ENCODE results near the gene EPN2. TPM values are rescaled to one million over a fixed set of nuclear protein-coding genes. Genes with fewer than 3 reads are reported as not detected.

EPN2 gene
- total RNA-seq, 2 experiments from 2014 or later: 20.1 to 20.4 TPM

- Histone ChIP-seq H3K4me1 (ENCODE audit: insufficient read depth, low read length, poor library complexity, severe bottlenecking) (peaks cover 49% of the 10 kb centered on the region), H3K9me2 (ENCODE audit: insufficient read depth, low read length) (no peaks in the 10 kb centered on the region), H3K4me2 (ENCODE audit: low read length) (peak overlapping the region; percentile 55), H3K9me3 (ENCODE audit: low read length) (no peaks in the 10 kb centered on the region), H2AFZ (ENCODE audit: low read length) (no peak overlapping the region), H3K79me2 (ENCODE audit: insufficient read depth, low read depth, low read length) (peaks cover 6% of the 10 kb centered on the region; the same call in 1 of the 2 replicates), H3K4me3 (ENCODE audit: low read depth, low read length, poor library complexity, severe bottlenecking) (peak overlapping the region; percentile 10), H3K36me3 (ENCODE audit: insufficient read depth, low read length) (no peaks in the 10 kb centered on the region), H4K20me1 (ENCODE audit: insufficient read depth, low read length) (no peaks in the 10 kb centered on the region), H3K27ac (ENCODE audit: low read depth, low read length, poor library complexity, severe bottlenecking) (peak overlapping the region; percentile 27)
- intact Hi-C loops (cut with micrococcal nuclease; ENCODE audit: unreplicated experiment): loop anchor here (2.0 kb wide), 1 partner anchor 34 kb away; no protein-coding TSS in a partner anchor
- ChIA-PET POLR2A (interaction anchor here (0.5 to 1.0 kb wide), 3 partner anchors 9 to 19 kb away, joined by 3 to 5 read pairs (median 4); no protein-coding TSS in a partner anchor), CTCF (ENCODE audit: unreplicated experiment) (interaction anchor here (0.6 kb wide), 1 partner anchor 26 kb away, joined by 3 read pairs; no protein-coding TSS in a partner anchor)
- BruUV-seq (replicated peaks): no TSS peak
- TF ChIP-seq EZH2phosphoT487 (IDR thresholded peaks at IDR 0.05; ENCODE audit: borderline replicate concordance, low read depth, low read length) (no peak), CTCF (conservative IDR thresholded peaks at IDR 0.05; ENCODE audit: low read length) (no peak)
- DNase-seq (ENCODE audit: low spot score): peak; percentile 73
Observed at GRCh38 chr17:19270704-19271611, 33.8 kb downstream of the EPN2 start.

GRCh38 chr17:19271780-19272357 is 34.7 kb downstream of the EPN2 start:
- Histone ChIP-seq H3K9me3 (ENCODE audit: low read length) (no peaks in the 10 kb centered on the region), H2AFZ (ENCODE audit: low read length) (no peak overlapping the region), H4K20me1 (ENCODE audit: insufficient read depth, low read length) (no peaks in the 10 kb centered on the region), H3K79me2 (ENCODE audit: insufficient read depth, low read depth, low read length) (peaks cover 6% of the 10 kb centered on the region; the same call in 1 of the 2 replicates), H3K9me2 (ENCODE audit: insufficient read depth, low read length) (no peaks in the 10 kb centered on the region), H3K27ac (ENCODE audit: low read depth, low read length, poor library complexity, severe bottlenecking) (no peak overlapping the region), H3K4me3 (ENCODE audit: low read depth, low read length, poor library complexity, severe bottlenecking) (no peak overlapping the region), H3K4me1 (ENCODE audit: insufficient read depth, low read length, poor library complexity, severe bottlenecking) (peaks cover 49% of the 10 kb centered on the region), H3K36me3 (ENCODE audit: insufficient read depth, low read length) (no peaks in the 10 kb centered on the region), H3K4me2 (ENCODE audit: low read length) (no peak overlapping the region)
- DNase-seq (ENCODE audit: low spot score): peak; percentile 11
- ChIA-PET POLR2A (interaction anchor here (1.0 kb wide), 1 partner anchor 8 kb away, joined by 5 read pairs; no protein-coding TSS in a partner anchor), CTCF (ENCODE audit: unreplicated experiment) (no interaction called here)
- BruUV-seq (replicated peaks): no TSS peak
- intact Hi-C loops (cut with micrococcal nuclease; ENCODE audit: unreplicated experiment): loop anchor here (2.0 kb wide), 1 partner anchor 33 kb away; no protein-coding TSS in a partner anchor
- TF ChIP-seq EZH2phosphoT487 (IDR thresholded peaks at IDR 0.05; ENCODE audit: borderline replicate concordance, low read depth, low read length) (no peak), CTCF (conservative IDR thresholded peaks at IDR 0.05; ENCODE audit: low read length) (no peak)

Measured in OCI-LY7 (cell line).